OCI-LY3 (cell line): ENCODE data around the gene TTC28.

ENCODE experiments used
- CTCF ChIP-seq: fragments of 200-600, 300-600 bp; sonication (generic); IDR thresholded peaks from 2 replicates; pipeline ENCODE4 v1.5.1; 2014; ENCODE audit warnings: antibody characterized with exemption, low read length, low read depth
- EZH2phosphoT487 ChIP-seq: fragments of 200-600 bp; shearing (Covaris generic); IDR thresholded peaks from 2 replicates; pipeline ENCODE4 v1.6.1; 2018; ENCODE audit warnings: antibody characterized with exemption, mixed run types, low read depth

DNA sequence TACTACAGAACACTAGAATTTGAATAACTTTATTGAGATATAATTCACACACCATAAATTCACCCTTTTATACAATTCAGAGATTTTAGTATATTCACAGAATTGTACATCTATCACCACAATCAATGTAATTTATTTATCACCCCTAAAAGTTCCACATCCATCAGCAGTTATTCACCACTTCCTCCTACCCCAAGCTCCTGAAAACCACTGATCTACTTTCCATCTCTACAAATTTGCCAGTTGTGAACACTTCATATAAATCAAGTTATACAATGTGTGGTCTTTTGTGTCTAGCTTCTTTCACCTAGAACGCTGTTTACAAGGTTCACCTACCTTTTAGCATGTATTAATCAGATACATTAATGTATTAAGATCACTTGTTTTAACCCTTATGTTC lies 179.6 kb downstream of the TTC28 start:
- TF ChIP-seq EZH2phosphoT487 (no peak), CTCF (no peak)
